Esophagus muscularis mucosa (tissue), 4 donors: ENCODE measurements around the gene GRID1. TPM values are rescaled to one million over a fixed set of nuclear protein-coding genes. Genes with fewer than 3 reads are reported as not detected.
A peak's percentile ranks its signal among the peaks of the same experiment; 100 is the strongest.

ENCODE experiments used
- DNase-seq: peaks from one replicate; pipeline ENCODE4 v3.0.0-alpha.2; 2017; ENCODE audit errors: extremely low spot score
- H3K27ac ChIP-seq, 4 donors: fragments of 200-600 bp; sonication (generic); replicated peaks in 1 of 4; 1 replicate in 3 of 4; 2 replicates in 1 of 4; pipeline ENCODE4 v1.5.1; 2016 to 2019; ENCODE audit warnings: mild to moderate bottlenecking in 1 of 4
- H3K27me3 ChIP-seq, 4 donors: fragments of 200-600 bp; sonication (generic); one replicate each; pipeline versions ENCODE4 v1.5.1 to v1.6.0; 2016 to 2019
- H3K36me3 ChIP-seq, 4 donors: fragments of 200-600 bp; sonication (generic); one replicate each; pipeline ENCODE4 v1.5.1; 2016 to 2019
- H3K4me1 ChIP-seq, 4 donors: fragments of 200-600 bp; sonication (generic); one replicate each; pipeline ENCODE4 v1.5.1; 2016 to 2019
- H3K4me3 ChIP-seq, 4 donors: fragments of 200-600 bp; sonication (generic); 1 replicate in 2 of 4; 2 replicates in 2 of 4; pipeline ENCODE4 v1.5.1; 2016 to 2019; ENCODE audit warnings: mild to moderate bottlenecking in 4 of 4, moderate library complexity in 1 of 4
- H3K9me3 ChIP-seq, 4 donors: fragments of 200-600 bp; sonication (generic); 1 replicate in 3 of 4; 2 replicates in 1 of 4; pipeline ENCODE4 v1.5.1; 2016 to 2019
- CTCF ChIP-seq, 3 experiments: fragments of 200-600 bp in 2 of 3; fragments of 450-650 bp in 1 of 3; sonication (generic) in 2 of 3; IDR thresholded peaks; one replicate each; pipeline ENCODE4 v1.5.1; 2017 to 2019; ENCODE audit warnings: antibody characterized with exemption in 3 of 3, mild to moderate bottlenecking in 2 of 3, moderate library complexity in 1 of 3
- EP300 ChIP-seq: sonication (generic); formaldehyde crosslinking; IDR thresholded peaks from one replicate; pipeline ENCODE4 v1.6.1; 2017; ENCODE audit warnings: antibody characterized with exemption
- POLR2A ChIP-seq: fragments of 450-650 bp; IDR thresholded peaks from one replicate; pipeline ENCODE4 v1.6.1; 2017; ENCODE audit warnings: antibody characterized with exemption, moderate library complexity, mild to moderate bottlenecking, low read depth
- POLR2AphosphoS5 ChIP-seq, 2 donors: sonication (generic); formaldehyde crosslinking; IDR thresholded peaks; one replicate each; pipeline ENCODE4 v1.6.1; 2017; ENCODE audit warnings: antibody characterized with exemption in 2 of 2
- WGBS: methylation state at CpG from one replicate; pipeline ENCODE4 v1.1.5; 2018; 5-methylcytosine and 5-hydroxymethylcytosine counted together
- intact Hi-C: fragments of 100-400 bp; cut with DNase I; formaldehyde crosslinking; loops from one replicate; pipeline ENCODE4 v1.15.1; 2023
- total RNA-seq, 4 donors: library from RNA; depleted of rRNA; stranded (reverse); fragments of >200 nt; gene quantifications; one replicate each; pipeline versions ENCODE4 v1.1.0 to v1.2.1, GENCODE V29; 2016

GRID1 gene
- total RNA-seq, 4 donors from 2014 or later: under 0.01 to 1.3 (median 1.1) TPM

GRCh38 chr10:86376852-86377796 is 10.5 kb upstream of the GRID1 start:
- H3K4me3 ChIP-seq: peak overlapping the region; percentile 33 to 46 (median 42)
- WGBS: 32% methylated on average over 37 of the region's 68 CpGs

DNA sequence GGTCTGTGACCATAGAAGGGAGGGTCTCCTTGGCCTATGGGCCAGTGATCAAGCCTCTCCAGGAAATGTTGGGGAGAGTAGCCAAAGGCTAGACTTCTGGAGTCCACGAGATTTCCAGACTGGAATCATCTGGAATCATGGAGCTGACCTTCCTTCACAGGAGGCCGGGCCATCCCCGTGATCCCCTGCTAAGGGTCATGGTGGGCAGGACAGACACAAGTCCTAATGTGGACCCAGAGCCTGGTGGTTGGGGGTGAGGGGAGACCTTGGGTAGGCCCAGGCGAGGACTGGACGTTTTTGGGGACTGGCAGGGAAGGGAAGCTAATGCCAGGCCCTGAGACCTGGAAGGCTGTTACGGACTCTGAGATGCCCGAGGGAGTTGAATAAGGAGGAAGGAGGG is 9.8 kb upstream of the GRID1 start:
- no peaks in the 10 kb centered on the region for H3K9me3 ChIP-seq
- H3K27ac ChIP-seq: no peak overlapping the region
- H3K4me1 ChIP-seq: peaks cover 4 to 11% (median 9%) of the 10 kb centered on the region in 4 donors
- no peaks in the 10 kb centered on the region for H3K36me3 ChIP-seq
- no peak for DNase-seq
- intact Hi-C loops: loop anchor here (2.0 kb wide), 1 partner anchor 1836 kb away; no protein-coding TSS in a partner anchor
- H3K27me3 ChIP-seq: peaks cover 0 to 80% (median 3%) of the 10 kb centered on the region in 4 donors
- TF ChIP-seq POLR2A: no peak
- no peak for TF ChIP-seq POLR2AphosphoS5 (IDR thresholded peaks at IDR 0.05)
- TF ChIP-seq EP300: no peak
- TF ChIP-seq CTCF (IDR thresholded peaks at IDR 0.05): no peak
- no peak overlapping the region for H3K4me3 ChIP-seq
- 80% methylated on average over 6 of the region's 7 CpGs for WGBS

More at GRCh38 chr10:86376852-86377796, 10.5 kb upstream of the GRID1 start:
- intact Hi-C loops: loop anchor here (2.0 kb wide), 1 partner anchor 1836 kb away; no protein-coding TSS in a partner anchor
- H3K27ac ChIP-seq: no peak overlapping the region
- no peaks in the 10 kb centered on the region for H3K36me3 ChIP-seq
- no peaks in the 10 kb centered on the region for H3K9me3 ChIP-seq
- TF ChIP-seq POLR2AphosphoS5 (IDR thresholded peaks at IDR 0.05) (no peak), CTCF (IDR thresholded peaks at IDR 0.05) (peak in 2 of 3 experiments; percentile 95 to 99)
- peaks cover 4 to 11% (median 9%) of the 10 kb centered on the region in 4 donors for H3K4me1 ChIP-seq
- H3K27me3 ChIP-seq: peaks cover 0 to 75% (median 3%) of the 10 kb centered on the region in 4 donors
- DNase-seq: no peak

DNA sequence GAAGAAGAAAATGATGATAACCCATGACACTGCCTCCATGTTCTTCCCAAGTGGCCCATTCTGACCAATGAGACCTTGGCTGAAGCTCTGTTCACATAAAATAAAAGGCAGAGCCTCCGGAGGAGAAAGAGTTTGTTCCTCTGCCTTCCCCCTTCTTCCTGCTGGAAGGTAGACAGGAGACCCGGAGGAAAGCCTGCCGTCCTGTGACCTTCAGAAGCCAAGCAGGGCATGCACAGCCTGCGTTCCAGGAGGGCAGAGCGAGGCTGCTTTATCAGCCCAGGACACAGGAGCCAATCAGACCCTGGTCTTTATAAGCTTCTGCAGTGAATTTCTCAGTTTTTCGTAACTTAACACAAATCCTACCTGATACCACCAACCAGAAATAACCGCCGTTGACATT is 8.6 kb upstream of the GRID1 start:
- 84% methylated on average over 8 of the region's 8 CpGs for WGBS
- H3K4me1 ChIP-seq: peaks cover 4 to 11% (median 9%) of the 10 kb centered on the region in 4 donors
- no peak overlapping the region for H3K27ac ChIP-seq
- H3K36me3 ChIP-seq: no peaks in the 10 kb centered on the region
- H3K4me3 ChIP-seq: no peak overlapping the region
- H3K27me3 ChIP-seq: peaks cover 0 to 79% (median 3%) of the 10 kb centered on the region in 4 donors
- no peak for DNase-seq
- TF ChIP-seq CTCF (IDR thresholded peaks at IDR 0.05): no peak
- TF ChIP-seq POLR2A: no peak
- TF ChIP-seq EP300: no peak
- TF ChIP-seq POLR2AphosphoS5 (IDR thresholded peaks at IDR 0.05): no peak
- intact Hi-C loops: no loop called here
- no peaks in the 10 kb centered on the region for H3K9me3 ChIP-seq

DNA sequence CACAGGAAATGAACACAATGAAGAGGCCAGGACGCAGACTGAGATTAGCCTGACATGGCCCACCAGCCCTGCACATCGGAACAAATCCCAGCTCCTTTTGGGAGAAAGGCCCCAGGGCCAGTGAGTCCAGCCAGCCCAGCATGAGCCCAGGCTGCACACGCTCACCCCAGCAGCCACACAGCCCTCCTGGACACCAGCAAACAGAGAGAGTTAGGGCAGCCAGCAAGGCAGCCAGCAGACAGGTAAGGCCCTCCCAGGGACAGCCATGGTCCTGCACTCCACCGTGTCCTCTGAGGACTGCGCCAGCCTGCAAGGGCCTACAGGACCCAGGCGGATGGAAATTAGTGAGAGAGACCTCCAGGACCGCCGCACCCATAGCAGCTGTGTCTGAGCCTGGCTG is 8.1 kb upstream of the GRID1 start:
- intact Hi-C loops: no loop called here
- H3K36me3 ChIP-seq: no peaks in the 10 kb centered on the region
- H3K27me3 ChIP-seq: peaks cover 0 to 79% (median 3%) of the 10 kb centered on the region in 4 donors
- WGBS: 86% methylated on average over 5 of the region's 8 CpGs
- DNase-seq: no peak
- no peak for TF ChIP-seq CTCF (IDR thresholded peaks at IDR 0.05)
- no peaks in the 10 kb centered on the region for H3K9me3 ChIP-seq
- peaks cover 4 to 11% (median 9%) of the 10 kb centered on the region in 4 donors for H3K4me1 ChIP-seq
- no peak overlapping the region for H3K4me3 ChIP-seq
- H3K27ac ChIP-seq: no peak overlapping the region
